ENCODE data around the gene COL23A1. TPM values are rescaled to one million over a fixed set of nuclear protein-coding genes. Genes with fewer than 3 reads are reported as not detected.
A peak's percentile ranks its signal among the peaks of the same experiment; 100 is the strongest.

The COL23A1 gene
- total RNA-seq: 0.55 TPM
- long read RNA-seq: 0 reads

DNA sequence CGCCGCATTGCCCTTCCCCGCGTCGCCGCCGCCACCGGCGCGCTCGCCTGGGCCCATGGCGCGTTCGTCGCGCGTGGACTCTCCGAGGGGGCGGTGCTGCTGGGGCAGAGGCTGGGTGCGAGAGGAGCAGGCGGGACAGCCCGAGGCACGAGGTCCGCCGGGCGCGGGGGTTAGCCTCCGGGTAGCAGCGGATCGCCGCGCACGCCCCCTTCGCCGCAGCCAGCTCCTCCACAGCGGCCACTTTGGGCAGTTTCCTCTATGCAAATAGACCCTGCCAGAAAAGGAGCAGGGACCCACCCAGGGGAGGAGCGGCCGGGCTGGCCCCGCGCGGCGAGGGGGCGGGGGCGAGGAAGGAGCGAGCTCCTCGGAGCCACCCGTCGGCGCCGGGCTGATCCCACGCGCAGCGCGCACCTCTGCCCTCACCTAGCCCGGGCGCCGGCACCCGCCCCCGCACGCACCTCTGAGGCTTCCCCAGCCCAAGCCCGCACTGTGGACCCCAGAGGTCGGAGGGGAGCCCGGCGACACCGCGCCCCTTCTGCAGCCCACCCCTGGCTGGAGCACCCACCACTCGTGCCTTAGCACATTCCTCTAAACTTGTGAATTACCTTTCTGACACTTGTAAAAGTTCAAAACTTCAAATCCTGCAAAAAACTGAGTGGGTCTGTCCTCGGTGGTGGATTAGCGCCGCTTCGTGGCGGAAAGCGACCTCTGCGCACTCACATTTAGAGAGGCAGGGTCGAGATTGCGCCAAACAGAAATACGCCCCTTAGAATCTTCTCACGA is at the start of gene COL23A1:
TSS of gene COL23A1 (minus strand) at position 253 of the 783 bp plus-strand sequence.
- no peak for DNase-seq (ENCODE audit: low spot score)

DNA sequence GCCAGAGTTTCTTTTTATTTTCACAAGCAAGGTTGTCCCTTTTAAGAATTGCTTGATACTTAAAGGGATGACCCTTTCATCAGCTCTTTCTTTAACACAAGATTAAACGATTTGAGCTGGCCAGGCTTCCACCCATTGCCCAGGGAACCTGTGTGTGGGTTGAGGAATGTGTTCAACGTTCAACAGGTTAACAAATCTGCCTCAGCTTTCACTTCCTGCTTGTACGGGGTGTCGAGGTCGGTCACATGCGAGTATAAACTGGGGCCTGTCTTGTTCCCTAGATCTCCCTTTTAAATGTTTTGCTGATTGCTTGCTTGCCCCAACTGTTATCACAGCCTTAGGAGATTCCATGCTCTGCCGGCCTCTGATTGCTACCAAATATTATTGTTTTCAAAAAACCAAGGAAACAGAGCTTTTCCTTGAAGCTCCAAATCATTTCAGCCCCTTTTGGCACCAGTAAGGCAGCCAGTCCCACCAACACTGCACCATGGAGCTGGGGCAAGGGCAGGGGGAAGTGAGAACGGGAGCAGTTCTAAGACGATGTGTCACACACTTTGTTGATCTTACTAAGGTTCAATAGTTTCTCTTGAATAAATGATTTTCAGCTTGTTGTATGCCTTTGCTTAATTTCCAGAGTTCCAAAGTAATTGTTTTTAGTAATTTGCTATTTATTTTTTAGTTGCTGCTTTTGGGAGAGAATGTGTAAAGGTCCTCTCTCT is 47.3 kb upstream of the COL23A1 start:
- DNase-seq (ENCODE audit: low spot score): no peak

GRCh38 chr5:178632285-178632684 is 42.1 kb upstream of the COL23A1 start:
- DNase-seq (ENCODE audit: low spot score): no peak

- no peak for DNase-seq (ENCODE audit: low spot score)
Observed at GRCh38 chr5:178630951-178631350, 40.8 kb upstream of the COL23A1 start.

DNA sequence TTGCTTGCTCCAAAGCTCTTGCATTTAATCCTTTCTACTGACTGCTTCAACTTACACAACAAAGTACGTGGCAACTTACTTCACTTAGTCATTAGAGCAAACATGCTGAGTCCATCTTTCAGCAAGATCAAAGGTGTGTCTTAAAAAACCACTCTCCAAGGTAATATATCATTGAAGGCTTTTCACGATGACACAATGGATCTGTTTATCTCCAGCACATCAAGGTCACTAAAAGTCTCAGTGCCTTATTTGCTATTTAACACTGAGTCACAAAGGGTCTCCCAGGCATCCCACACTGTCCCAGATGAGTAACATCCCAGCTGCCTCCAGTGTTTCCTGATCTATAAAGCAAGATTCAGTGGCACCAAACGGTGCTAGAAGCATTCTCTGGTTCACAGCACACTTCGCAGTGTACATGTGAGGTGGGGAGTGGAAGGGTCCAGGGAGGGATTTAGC is 40.3 kb upstream of the COL23A1 start:
- DNase-seq (ENCODE audit: low spot score): no peak

GRCh38 chr5:178627259-178627598 is 37.0 kb upstream of the COL23A1 start:
- no peak for DNase-seq (ENCODE audit: low spot score)

DNA sequence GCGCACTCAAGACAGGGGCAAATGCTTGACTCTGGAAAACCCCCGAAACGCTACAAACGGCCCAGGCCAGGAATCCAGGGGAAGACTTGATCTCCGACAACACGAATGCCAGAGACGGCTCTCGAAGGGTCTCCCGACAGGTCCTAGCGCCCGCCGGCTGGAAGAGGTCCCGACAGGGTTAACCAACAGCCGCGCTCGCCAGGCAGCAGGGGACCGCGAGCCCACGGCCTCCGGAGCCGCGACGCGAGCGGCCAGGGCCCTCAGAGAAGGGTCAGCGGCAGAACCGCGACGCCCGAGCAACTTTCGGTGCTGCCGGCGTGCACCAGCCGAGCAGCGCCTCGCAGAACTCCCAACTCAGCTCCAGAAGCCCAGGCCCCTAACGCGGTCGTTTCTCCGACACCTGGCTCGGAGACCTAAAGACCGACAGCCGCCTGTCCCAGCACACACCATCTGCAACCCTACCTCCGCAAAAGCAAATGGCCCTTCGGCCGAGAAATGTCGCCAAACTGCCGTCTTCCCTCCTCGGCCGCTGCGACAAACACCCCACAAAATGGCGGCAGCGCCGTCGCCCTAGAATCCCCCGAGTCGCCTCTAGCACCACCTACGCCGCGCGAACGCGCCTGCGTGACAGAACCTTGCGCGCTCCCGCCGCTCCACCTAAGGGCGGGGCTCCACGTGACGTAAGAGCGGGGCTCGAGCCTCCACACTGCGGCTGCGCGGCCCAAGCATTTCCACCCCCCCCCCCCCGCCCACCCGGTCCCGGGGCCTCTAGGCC is 36.5 kb upstream of the COL23A1 start, which contains the start of gene CLK4:
TSS of gene CLK4 (minus strand) at position 567 of the 775 bp plus-strand sequence. CDS start 3,634 bp downstream, outside the sequence.
- peak; percentile 98 for DNase-seq (ENCODE audit: low spot score)

DNA sequence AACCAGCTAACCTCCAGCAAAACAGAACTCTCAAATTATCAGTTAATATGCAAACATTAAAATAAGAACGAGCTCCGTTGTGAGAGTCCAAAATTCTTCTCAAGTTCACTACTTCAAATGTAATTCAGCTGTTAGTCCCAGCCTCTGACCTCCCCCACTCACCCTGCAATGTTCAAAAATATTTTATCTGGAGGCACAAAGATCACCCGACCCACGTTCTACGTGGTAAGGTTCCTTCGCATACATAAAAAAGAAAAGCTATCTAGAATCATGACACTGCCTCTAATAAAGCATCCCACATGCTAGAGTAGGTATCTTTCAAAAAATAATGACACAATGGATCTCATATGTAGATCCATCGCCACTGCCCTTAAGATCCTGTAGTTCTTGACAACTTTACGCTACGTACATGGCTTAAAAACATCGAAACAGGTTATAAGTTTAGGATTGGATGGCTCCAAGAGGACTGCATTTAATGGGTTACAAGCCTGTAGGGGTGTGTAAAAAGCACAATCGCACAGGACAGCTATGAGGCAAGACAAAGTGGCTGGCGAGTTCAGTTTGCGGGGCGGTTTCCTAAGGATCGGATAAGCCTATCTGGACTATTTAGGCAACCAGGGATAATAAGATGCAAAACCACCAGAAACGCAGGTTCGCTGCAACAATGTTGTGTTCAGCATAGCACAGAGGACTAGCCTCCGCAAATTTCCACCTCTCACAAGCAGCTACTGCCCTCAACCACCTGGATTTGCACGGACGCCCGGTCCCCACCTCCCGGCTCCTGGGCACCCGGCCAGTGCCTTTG is 35.7 kb upstream of the COL23A1 start:
- DNase-seq (ENCODE audit: low spot score): no peak

DNA sequence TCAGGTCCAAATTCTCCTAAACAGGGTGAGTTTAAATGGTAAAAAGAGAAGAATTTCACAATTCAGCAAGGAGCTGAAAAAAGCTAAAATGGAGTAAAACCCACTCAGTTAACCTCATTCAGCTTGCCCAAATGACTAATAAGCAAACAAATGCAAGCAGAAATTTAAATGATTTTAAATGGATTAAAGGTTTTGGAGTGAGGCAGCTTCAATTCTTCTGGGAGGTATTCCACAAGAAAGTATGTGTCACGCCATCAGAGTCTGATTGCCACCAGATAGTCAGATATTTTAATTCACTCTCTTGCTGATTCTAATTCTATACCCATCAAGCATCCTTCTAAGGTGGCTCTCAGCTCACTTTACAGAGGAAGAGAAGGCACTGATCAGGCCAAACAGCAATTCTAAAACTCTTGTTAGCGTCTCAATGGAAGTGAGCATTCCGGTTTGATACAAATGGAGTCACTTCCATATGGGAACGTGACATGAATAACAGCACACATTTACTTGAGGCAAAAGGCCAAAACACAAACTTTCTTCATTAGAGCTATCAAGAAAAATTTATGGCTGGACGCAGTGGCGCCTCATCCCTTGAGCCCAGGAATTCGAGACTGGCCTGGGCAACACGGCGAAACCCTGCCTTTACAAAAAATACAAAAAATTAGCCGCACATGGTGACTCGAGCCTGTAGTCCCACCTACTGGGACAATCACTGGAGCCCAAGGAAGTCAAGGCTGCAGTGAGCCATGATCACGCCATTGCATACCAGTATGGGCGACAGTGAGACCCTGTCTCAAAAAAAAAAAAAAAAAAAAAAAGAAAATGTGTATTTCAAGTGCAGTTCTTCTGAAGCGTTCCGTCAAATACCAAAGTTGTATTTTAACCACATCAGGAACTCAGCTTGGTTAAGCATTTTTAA is 34.7 kb upstream of the COL23A1 start:
- no peak for DNase-seq (ENCODE audit: low spot score)

- DNase-seq (ENCODE audit: low spot score): no peak
Observed at GRCh38 chr5:178622679-178623247, 32.6 kb upstream of the COL23A1 start.

DNA sequence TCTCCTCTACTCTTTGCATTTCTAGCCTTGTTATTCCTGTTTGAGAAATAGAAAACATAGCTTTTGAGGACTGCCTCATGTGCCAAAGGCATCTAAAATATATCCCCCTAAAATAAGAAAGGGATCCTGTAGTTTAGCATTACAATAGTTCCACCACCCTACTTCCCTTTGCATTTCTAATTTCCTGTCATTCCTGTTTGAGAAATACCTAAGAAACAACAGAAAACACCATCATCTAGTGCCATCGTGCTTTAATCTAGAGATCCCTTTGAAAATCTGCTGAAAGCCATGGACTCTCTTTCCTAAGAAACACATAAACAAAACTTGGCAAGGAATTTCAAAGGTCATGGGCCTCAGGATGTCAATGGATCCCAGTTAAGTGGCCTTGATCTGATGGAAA is 29.2 kb upstream of the COL23A1 start:
- DNase-seq (ENCODE audit: low spot score): no peak

GRCh38 chr5:178612299-178612698 is 22.1 kb upstream of the COL23A1 start:
- no peak for DNase-seq (ENCODE audit: low spot score)

GRCh38 chr5:178606269-178606668 is 16.1 kb upstream of the COL23A1 start:
- DNase-seq (ENCODE audit: low spot score): no peak

GRCh38 chr5:178605788-178606187 is 15.6 kb upstream of the COL23A1 start:
- no peak for DNase-seq (ENCODE audit: low spot score)

DNA sequence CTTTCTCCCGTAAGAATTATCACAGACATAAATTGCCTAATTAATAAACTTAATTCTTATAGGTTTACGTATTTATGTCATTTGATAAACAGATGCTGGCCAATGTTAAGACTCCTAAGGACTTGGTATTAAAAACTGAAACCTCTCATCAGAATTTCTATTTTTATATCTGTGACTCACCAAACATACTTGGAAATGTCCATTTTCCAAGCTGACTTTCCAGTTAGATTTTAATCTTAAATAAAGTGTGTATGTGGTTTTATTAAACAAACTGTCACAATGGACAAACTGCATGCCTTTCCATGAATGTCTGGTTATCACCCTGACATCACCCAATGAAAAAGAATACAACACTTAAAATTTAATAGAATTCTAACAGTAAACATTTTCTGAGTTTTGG is 12.6 kb upstream of the COL23A1 start:
- DNase-seq (ENCODE audit: low spot score): no peak

DNA sequence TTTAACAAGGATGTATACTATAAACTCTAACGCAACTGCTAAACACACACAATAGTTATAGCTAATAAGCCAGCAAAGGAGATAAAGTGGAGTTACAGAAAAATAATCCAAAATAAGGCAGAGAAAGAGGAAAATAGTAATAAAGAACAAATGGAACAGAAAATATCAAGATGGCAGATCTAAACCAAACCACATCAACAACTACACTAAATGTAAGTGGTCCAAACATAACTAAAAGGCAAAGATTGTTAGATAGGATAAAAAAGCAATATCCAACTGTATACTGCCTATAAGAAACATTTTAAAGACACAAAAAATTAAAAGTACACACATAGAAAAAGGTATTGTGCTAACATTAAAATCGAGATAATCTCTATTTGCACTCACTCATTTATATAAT is 5.6 kb upstream of the COL23A1 start:
- no peak for DNase-seq (ENCODE audit: low spot score)

GRCh38 chr5:178595150-178595549 is 5.0 kb upstream of the COL23A1 start:
- no peak for DNase-seq (ENCODE audit: low spot score)

DNA sequence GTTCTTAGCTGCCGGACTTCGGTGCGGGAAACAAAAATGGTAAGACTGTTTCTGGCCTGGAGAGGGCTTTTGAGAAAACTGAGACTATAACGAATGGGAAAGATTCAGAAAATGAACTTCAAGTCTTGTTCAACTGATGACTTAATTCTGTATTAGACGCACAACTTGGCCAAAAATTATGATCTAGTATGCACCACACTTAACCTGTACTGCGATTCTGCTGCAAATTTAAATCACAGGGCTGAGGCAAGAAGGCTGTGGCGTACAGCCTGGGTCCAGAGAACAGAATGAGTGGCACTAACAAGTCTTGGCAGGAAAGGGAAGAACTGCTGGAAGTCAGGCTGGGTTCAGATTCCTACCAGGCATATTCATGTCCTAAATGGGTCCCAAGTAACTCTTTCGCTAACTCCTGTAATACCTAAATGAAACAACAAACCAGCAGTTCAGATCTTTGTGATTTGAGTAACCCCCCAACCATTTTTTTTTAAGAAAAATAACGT is 781 bp upstream of the COL23A1 start:
- DNase-seq (ENCODE audit: low spot score): no peak
